Measurements from ENCODE around the gene SH3BP5. TPM values are rescaled to one million over a fixed set of nuclear protein-coding genes. Genes with fewer than 3 reads are reported as not detected.

SH3BP5 gene
- total RNA-seq, 4 donors from 2014 or later = 12.8 to 64.4 (median 16.0) TPM

DNA sequence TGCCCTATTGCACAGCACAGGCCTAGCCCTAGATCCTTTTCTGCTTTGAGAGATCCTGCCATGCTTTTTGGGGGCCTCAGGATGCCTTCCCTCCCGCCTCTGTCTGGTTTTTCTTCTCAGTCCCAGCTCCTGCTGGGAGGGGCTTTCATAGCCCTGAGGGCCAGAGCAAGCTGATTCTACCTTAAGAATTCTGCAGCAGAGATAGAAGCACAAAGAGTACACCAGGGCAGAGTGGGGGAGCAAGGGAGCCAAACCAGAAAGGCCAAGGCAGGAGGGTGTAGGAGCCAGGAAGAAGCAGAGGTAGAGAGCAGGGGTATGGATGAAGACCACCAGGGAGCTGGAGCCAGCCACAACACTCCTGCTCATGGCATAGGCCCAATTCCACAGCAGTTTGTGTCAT lies 18.1 kb downstream of the SH3BP5 start:
- no peaks in the 10 kb centered on the region for H3K27me3 ChIP-seq
- TF ChIP-seq, protein P1, sequence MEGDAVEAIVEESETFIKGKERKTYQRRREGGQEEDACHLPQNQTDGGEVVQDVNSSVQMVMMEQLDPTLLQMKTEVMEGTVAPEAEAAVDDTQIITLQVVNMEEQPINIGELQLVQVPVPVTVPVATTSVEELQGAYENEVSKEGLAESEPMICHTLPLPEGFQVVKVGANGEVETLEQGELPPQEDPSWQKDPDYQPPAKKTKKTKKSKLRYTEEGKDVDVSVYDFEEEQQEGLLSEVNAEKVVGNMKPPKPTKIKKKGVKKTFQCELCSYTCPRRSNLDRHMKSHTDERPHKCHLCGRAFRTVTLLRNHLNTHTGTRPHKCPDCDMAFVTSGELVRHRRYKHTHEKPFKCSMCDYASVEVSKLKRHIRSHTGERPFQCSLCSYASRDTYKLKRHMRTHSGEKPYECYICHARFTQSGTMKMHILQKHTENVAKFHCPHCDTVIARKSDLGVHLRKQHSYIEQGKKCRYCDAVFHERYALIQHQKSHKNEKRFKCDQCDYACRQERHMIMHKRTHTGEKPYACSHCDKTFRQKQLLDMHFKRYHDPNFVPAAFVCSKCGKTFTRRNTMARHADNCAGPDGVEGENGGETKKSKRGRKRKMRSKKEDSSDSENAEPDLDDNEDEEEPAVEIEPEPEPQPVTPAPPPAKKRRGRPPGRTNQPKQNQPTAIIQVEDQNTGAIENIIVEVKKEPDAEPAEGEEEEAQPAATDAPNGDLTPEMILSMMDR (IDR thresholded peaks at IDR 0.05) = no peak
- no peak for TF ChIP-seq POLR2A (IDR thresholded peaks at IDR 0.05)
- no peaks in the 10 kb centered on the region for H3K9me3 ChIP-seq
- peaks cover 0 to 7% (median 0%) of the 10 kb centered on the region in 4 donors for H3K4me1 ChIP-seq
- DNase-seq = peak in 1 of 3 donors; percentile 25
- H3K27ac ChIP-seq = no peak overlapping the region
- H3K4me3 ChIP-seq = no peak overlapping the region
- no peaks in the 10 kb centered on the region for H3K36me3 ChIP-seq

DNA sequence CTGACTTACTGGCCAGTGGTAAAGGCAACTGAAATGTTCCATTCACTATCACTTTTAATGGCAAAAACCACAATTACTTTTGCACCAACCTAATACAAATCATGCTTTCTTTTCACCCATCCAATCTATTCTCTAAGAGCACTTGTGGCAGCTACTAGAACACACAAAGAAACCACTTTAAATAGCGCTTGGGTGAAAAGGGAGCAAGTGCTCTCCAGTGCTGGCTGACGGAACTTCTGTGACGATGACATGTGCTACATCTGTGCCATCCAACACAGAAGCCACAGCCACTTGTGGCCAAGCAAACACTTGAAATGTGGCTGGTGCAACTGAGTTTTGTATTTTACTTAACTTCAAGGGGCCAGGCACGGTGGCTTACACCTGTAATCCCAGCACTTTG lies 18.9 kb downstream of the SH3BP5 start:
- no peaks in the 10 kb centered on the region for H3K36me3 ChIP-seq
- peak in 1 of 3 donors; percentile 34 for DNase-seq
- H3K9me3 ChIP-seq = no peaks in the 10 kb centered on the region
- TF ChIP-seq, protein P1 (IDR thresholded peaks at IDR 0.05) = no peak
- no peak for TF ChIP-seq POLR2A (IDR thresholded peaks at IDR 0.05)
- H3K27ac ChIP-seq = no peak overlapping the region
- no peaks in the 10 kb centered on the region for H3K4me1 ChIP-seq
- no peaks in the 10 kb centered on the region for H3K27me3 ChIP-seq
- no peak overlapping the region for H3K4me3 ChIP-seq

DNA sequence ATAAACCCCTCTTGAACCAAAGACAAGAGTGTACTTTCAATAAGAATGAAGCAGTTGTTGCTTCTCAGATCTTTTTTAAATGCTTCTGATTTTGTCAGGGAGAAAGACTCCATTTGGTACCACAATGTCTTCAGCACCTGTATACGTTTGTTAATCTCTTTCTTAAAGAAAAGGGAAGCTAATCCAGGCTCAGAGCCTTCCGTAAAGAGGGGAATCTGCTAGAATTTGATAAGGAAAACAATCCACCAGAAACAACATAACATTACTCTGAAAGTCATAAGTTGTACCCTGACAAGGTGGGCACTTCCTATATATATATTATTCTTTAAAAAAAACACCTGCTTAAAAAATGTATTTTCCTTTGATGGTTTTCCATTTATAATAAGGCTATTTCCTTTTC lies 19.8 kb downstream of the SH3BP5 start:
- no peaks in the 10 kb centered on the region for H3K27me3 ChIP-seq
- H3K27ac ChIP-seq = no peak overlapping the region
- no peak overlapping the region for H3K4me3 ChIP-seq
- DNase-seq = no peak
- no peaks in the 10 kb centered on the region for H3K36me3 ChIP-seq
- no peaks in the 10 kb centered on the region for H3K9me3 ChIP-seq
- TF ChIP-seq, protein P1 (IDR thresholded peaks at IDR 0.05) = no peak
- H3K4me1 ChIP-seq = no peaks in the 10 kb centered on the region

DNA sequence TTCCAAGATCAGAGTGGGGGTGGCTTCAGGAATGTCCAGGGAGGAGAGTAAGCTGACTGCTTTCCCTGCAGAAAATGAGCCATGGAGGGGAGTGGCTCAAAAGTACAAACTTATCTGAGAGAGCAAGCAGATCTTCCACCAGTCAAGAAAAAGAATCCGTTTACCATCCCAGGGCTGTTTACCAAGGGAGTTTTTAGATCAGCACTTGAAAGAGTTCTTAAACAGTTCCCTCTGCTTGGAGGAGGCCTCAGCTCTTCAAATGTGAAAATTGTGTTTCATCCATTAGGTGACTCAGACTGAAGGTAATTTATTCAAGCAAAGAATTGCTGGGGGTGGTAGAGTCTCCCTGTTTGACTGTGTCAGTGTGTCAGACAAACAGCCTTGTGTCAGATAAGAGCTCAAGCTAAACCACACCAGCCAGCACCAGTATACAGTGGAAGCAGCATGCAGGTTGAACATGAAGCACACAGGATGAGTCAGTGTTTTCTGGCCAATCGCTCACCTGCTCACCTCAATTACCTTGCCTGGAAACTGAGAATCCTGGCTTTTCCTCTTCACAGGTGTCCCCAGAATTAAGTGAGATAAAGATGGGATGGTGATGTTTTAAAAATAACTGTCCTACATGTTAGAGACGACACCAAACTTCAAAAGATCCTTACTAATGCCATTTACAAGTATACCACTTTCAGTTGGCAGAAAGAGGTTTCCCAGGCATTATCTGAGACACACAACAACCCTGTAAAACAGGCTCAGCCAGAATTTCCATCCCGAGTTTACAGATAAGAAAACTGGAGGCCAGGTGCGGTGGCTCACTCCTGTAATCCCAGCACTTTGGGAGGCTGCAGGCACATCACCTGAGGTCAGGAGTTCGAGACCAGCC lies 21.7 kb downstream of the SH3BP5 start:
- no peak for TF ChIP-seq POLR2A (IDR thresholded peaks at IDR 0.05)
- TF ChIP-seq, protein P1 (IDR thresholded peaks at IDR 0.05) = no peak
- peak overlapping the region in 2 of 4 donors; percentile 2 to 21 for H3K27ac ChIP-seq
- H3K36me3 ChIP-seq = no peaks in the 10 kb centered on the region
- no peaks in the 10 kb centered on the region for H3K4me1 ChIP-seq
- no peak overlapping the region for H3K4me3 ChIP-seq
- peak in 1 of 3 donors; percentile 55 for DNase-seq
- no peaks in the 10 kb centered on the region for H3K27me3 ChIP-seq
- no peaks in the 10 kb centered on the region for H3K9me3 ChIP-seq

DNA sequence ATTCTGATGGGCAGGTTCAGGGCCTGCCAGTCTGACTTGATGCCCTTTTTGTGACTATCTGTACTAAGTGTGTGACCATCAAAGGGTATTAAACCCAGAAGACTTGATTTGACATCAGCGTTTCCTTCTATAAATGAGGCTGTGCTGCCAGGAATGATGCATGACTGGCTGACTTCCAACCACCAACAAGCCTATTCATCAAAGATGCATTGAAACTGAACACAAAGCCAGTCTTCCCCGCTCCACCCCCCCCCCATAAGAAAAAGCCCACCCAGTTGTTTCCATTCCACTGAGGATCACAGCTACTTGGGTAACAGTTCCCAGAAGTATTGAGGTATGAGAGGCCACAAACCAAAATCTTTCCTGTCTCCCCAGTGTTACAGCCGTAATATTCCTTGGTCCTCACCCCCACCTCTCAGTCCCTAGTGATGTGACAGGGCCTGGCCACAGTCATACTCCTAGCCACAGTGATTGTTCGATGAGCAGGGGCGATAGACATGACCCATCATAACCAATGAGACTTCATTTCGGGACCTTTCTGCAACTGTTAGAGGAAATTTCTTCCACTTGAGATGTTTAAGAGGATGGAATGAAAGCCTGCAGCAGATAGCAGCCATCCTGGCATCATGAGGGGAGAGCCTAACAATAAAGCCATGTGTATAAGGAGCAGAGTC lies 22.6 kb downstream of the SH3BP5 start:
- no peak for TF ChIP-seq POLR2A (IDR thresholded peaks at IDR 0.05)
- TF ChIP-seq, protein P1 (IDR thresholded peaks at IDR 0.05) = no peak
- Histone ChIP-seq H3K27me3 (no peaks in the 10 kb centered on the region), H3K27ac (peak overlapping the region in 1 of 4 donors; percentile 21), H3K4me3 (no peak overlapping the region), H3K4me1 (no peaks in the 10 kb centered on the region), H3K36me3 (no peaks in the 10 kb centered on the region), H3K9me3 (no peaks in the 10 kb centered on the region)
- DNase-seq = peak in 1 of 3 donors; percentile 37

Data from Peyer's patch (tissue), 4 donors.